GM18909 (cell line): Measurements from ENCODE around the gene ENPP4.
"Not testable (repeated sequence)": the region's sequence is repeated elsewhere in the genome, so short reads cannot be mapped to it uniquely, and the experiment has no call there.

Experiments used
- ATAC-seq: cut with Tn5 transposase; IDR thresholded peaks from one replicate; pipeline ENCODE4 v1.9.1; 2021; ENCODE audit warnings: mild to moderate bottlenecking; ENCODE audit not compliant: unreplicated experiment, poor library complexity

Gene ENPP4

GRCh38 chr6:46130666-46131065 lies 877 bp downstream of the ENPP4 start:
- no peak for ATAC-seq

GRCh38 chr6:46131291-46131690 lies 1.5 kb downstream of the ENPP4 start:
- not testable (repeated sequence) for ATAC-seq

GRCh38 chr6:46134216-46134615 lies 4.4 kb downstream of the ENPP4 start:
- ATAC-seq: no peak

- no peak for ATAC-seq
These were observed 5.4 kb downstream of the ENPP4 start for GRCh38 chr6:46135176-46135575.

GRCh38 chr6:46136831-46137230 lies 7.0 kb downstream of the ENPP4 start:
- no peak for ATAC-seq

GRCh38 chr6:46137387-46137786 lies 7.6 kb downstream of the ENPP4 start:
- ATAC-seq: peak; percentile 62

- ATAC-seq: peak; percentile 85
These were observed 8.5 kb downstream of the ENPP4 start for GRCh38 chr6:46138281-46138680.

- ATAC-seq: no peak
These were observed 14.5 kb downstream of the ENPP4 start for GRCh38 chr6:46144270-46144669.

GRCh38 chr6:46149066-46149465 lies 19.3 kb downstream of the ENPP4 start:
- not testable (repeated sequence) for ATAC-seq

- ATAC-seq: no peak
These were observed 26.9 kb downstream of the ENPP4 start for GRCh38 chr6:46156701-46157100.

GRCh38 chr6:46159229-46159628 lies 29.4 kb downstream of the ENPP4 start:
- ATAC-seq: no peak

- no peak for ATAC-seq
These were observed 30.3 kb downstream of the ENPP4 start for GRCh38 chr6:46160102-46160501.

GRCh38 chr6:46170357-46171289 lies 40.8 kb downstream of the ENPP4 start, which contains the start of gene ENPP5:
ENPP5 (minus strand) TSS chr6:46170980; CDS start chr6:46168262, 2,718 bp downstream.
- peak; percentile 88 for ATAC-seq

- ATAC-seq: no peak
These were observed 42.4 kb downstream of the ENPP4 start for GRCh38 chr6:46172176-46172575.

GRCh38 chr6:46174904-46175303 lies 45.1 kb downstream of the ENPP4 start:
- ATAC-seq: no peak

- peak; percentile 81 for ATAC-seq
These were observed 45.7 kb downstream of the ENPP4 start for GRCh38 chr6:46175446-46175845.

GRCh38 chr6:46175976-46176375 lies 46.2 kb downstream of the ENPP4 start:
- peak; percentile 54 for ATAC-seq

GRCh38 chr6:46184114-46184513 lies 54.3 kb downstream of the ENPP4 start:
- ATAC-seq: no peak

- no peak for ATAC-seq
These were observed 56.8 kb downstream of the ENPP4 start for GRCh38 chr6:46186583-46186982.

- no peak for ATAC-seq
These were observed 59.9 kb downstream of the ENPP4 start for GRCh38 chr6:46189726-46190125.

GRCh38 chr6:46190889-46191288 lies 61.1 kb downstream of the ENPP4 start:
- no peak for ATAC-seq

GRCh38 chr6:46191961-46192360 lies 62.2 kb downstream of the ENPP4 start:
- ATAC-seq: no peak
